ENCODE measurements around the gene CX3CL1. TPM values are rescaled to one million over a fixed set of nuclear protein-coding genes. Genes with fewer than 3 reads are reported as not detected.
A peak's percentile ranks its signal among the peaks of the same experiment; 100 is the strongest.
"Not testable (repeated sequence)": the region's sequence is repeated elsewhere in the genome, so short reads cannot be mapped to it uniquely, and the experiment has no call there.

The CX3CL1 gene
- polyA plus RNA-seq, 1 donor, result 5.6 TPM

DNA sequence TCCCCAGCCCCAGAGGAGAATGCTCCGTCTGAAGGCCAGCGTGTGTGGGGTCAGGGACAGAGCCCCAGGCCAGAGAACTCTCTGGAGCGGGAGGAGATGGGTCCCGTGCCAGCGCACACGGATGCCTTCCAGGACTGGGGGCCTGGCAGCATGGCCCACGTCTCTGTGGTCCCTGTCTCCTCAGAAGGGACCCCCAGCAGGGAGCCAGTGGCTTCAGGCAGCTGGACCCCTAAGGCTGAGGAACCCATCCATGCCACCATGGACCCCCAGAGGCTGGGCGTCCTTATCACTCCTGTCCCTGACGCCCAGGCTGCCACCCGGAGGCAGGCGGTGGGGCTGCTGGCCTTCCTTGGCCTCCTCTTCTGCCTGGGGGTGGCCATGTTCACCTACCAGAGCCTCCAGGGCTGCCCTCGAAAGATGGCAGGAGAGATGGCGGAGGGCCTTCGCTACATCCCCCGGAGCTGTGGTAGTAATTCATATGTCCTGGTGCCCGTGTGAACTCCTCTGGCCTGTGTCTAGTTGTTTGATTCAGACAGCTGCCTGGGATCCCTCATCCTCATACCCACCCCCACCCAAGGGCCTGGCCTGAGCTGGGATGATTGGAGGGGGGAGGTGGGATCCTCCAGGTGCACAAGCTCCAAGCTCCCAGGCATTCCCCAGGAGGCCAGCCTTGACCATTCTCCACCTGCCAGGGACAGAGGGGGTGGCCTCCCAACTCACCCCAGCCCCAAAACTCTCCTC, 10.4 kb downstream of the CX3CL1 start:
- DNase-seq (ENCODE audit: low read depth), result no peak

DNA sequence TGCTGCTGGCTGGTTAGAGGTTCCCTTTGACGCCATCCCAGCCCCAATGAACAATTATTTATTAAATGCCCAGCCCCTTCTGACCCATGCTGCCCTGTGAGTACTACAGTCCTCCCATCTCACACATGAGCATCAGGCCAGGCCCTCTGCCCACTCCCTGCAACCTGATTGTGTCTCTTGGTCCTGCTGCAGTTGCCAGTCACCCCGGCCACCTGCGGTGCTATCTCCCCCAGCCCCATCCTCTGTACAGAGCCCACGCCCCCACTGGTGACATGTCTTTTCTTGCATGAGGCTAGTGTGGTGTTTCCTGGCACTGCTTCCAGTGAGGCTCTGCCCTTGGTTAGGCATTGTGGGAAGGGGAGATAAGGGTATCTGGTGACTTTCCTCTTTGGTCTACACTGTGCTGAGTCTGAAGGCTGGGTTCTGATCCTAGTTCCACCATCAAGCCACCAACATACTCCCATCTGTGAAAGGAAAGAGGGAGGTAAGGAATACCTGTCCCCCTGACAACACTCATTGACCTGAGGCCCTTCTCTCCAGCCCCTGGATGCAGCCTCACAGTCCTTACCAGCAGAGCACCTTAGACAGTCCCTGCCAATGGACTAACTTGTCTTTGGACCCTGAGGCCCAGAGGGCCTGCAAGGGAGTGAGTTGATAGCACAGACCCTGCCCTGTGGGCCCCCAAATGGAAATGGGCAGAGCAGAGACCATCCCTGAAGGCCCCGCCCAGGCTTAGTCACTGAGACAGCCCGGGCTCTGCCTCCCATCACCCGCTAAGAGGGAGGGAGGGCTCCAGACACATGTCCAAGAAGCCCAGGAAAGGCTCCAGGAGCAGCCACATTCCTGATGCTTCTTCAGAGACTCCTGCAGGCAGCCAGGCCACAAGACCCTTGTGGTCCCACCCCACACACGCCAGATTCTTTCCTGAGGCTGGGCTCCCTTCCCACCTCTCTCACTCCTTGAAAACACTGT, 11.3 kb downstream of the CX3CL1 start:
- DNase-seq (ENCODE audit: low read depth), result no peak

DNA sequence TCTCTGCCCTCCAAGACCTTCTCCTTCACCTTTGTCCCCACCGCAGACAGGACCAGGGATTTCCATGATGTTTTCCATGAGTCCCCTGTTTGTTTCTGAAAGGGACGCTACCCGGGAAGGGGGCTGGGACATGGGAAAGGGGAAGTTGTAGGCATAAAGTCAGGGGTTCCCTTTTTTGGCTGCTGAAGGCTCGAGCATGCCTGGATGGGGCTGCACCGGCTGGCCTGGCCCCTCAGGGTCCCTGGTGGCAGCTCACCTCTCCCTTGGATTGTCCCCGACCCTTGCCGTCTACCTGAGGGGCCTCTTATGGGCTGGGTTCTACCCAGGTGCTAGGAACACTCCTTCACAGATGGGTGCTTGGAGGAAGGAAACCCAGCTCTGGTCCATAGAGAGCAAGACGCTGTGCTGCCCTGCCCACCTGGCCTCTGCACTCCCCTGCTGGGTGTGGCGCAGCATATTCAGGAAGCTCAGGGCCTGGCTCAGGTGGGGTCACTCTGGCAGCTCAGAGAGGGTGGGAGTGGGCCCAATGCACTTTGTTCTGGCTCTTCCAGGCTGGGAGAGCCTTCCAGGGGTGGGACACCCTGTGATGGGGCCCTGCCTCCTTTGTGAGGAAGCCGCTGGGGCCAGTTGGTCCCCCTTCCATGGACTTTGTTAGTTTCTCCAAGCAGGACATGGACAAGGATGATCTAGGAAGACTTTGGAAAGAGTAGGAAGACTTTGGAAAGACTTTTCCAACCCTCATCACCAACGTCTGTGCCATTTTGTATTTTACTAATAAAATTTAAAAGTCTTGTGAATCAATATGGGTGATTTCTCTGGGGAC, 12.2 kb downstream of the CX3CL1 start:
- no peak for DNase-seq (ENCODE audit: low read depth)

DNA sequence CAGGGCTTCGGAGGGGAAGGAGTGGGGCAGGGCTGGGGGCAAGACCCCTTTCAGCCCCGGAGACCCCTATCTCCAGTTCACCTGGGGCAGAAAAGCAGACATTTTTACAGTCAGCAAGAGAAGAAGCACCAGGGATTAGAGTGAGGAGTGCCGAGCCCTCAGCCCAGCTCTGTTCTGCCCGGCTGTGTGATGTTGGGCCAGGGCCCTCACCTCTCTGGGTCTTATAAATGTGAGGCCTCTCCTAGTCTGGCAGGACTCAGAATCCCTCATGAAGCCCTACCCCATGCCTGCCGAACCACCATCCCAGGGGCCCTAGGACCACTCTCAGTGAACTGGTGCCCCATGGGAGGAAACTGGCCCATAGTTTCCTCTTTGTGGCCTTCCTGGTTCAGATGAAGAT, 12.8 kb downstream of the CX3CL1 start:
- no peak for DNase-seq (ENCODE audit: low read depth)

DNA sequence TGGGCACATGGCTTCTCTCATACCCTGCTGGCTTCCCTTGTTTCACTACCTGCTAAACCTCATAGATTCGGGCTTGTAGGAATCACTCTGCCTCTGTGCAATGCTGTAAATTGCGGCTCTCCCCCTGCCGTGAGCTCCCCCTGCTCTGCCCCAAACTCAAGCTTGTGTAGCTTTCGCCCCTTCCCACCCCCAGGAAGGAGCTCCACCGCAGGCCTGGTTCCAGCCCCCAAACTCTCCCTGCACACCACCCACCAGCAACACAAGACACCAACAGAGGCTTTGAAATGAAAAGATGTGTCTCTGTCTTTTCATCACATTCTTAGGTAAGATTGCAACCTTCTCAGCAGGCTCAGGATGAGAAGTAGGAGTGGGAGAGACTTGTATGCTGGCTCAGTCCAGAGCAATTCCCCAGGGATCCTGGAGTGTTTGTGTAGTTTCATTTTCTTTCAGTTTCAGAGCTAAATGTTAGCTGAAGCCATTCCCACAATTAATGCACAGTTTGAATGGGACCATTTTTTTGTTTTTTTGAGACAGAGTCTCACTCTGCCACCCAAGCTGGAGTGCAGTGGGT, 14.2 kb downstream of the CX3CL1 start:
- DNase-seq (ENCODE audit: low read depth), result peak; percentile 51

DNA sequence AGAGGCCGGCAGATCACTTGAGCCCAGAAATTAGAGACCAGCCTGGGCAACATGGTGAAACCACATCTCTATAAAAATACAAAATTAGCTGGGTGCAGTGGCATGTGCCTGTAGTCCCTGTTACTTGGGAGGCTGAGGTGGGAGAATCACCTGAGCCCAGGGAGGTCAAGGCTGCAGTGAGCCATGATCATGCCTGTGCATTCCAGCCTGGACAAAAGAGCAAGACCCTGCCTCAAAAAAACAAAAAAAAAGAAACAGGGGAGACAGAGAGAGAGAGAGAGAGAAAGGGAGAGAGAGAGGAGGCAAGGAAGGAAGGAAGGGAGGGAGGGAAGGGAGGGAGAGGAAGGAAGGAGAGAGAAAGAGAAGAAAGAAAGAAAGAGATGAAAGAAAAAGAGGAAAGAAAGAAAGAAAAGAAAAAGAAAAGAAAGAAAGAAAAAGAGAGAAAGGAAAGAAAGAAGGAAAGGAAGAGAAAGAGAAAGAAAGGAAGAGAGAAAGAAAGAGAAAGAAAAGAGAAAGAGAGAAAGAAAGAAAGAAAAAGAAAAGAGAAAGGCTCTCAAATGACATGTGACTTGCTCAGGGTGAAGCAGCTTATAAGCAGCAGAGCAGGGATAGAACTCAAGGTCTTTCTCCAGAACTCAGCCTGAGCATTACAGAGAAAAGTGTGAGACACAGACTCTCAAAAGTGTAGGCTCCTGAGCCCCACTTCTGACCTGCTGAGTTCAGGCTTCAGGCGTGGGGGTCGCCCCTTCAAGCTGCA, 15.5 kb downstream of the CX3CL1 start:
- DNase-seq (ENCODE audit: low read depth), result no peak

DNA sequence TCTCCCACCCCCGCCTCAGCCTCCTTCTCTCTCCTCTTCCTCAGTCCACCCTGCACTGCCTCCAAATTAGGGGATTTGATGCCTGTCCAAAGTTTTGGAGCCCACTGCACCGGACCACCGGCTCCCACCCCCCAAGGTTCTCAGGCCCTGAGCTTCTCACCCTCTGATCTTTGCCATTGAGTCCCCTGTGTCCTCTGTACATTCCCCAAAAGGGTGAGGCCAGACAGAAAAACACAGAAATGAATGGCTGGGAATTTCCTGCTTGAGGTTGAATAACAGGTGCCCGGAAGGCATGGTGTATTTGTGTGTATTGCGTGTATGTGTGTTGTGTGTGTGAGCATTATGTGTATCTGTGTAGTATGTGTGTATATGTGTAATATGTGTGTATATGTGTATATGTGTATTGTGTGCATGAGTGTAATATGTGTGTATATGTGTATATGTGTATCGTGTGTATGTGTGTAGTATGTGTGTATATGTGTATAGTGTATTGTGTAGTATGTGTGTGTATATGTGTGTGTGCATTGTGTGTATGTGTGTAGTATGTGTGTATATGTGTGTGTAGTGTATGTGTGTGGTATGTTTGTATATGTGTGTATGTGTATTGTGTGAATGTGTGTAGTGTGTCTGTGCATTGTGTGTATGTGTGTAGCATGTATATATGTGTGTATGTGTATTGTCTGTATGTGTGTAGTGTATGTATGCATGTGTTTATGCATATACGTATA, 16.2 kb downstream of the CX3CL1 start:
- DNase-seq (ENCODE audit: low read depth), result no peak

DNA sequence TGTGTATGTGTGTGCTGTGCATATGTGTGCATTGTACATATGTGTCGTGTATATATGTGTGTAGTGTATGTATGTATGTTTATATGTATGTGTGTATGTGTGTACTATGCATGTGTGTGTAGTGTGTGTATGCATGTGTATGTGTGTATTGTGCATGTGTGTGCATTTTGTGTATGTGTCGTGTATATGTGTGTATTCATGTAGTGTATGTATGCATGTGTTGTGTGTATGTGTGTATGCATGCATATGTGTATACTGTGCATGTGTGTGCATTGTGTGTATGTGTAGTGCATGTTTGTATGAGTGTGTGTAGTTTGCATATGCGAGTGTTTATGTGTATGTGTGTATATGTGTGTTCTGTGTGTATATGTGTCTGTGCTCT, 16.8 kb downstream of the CX3CL1 start:
- DNase-seq (ENCODE audit: low read depth), result no peak

DNA sequence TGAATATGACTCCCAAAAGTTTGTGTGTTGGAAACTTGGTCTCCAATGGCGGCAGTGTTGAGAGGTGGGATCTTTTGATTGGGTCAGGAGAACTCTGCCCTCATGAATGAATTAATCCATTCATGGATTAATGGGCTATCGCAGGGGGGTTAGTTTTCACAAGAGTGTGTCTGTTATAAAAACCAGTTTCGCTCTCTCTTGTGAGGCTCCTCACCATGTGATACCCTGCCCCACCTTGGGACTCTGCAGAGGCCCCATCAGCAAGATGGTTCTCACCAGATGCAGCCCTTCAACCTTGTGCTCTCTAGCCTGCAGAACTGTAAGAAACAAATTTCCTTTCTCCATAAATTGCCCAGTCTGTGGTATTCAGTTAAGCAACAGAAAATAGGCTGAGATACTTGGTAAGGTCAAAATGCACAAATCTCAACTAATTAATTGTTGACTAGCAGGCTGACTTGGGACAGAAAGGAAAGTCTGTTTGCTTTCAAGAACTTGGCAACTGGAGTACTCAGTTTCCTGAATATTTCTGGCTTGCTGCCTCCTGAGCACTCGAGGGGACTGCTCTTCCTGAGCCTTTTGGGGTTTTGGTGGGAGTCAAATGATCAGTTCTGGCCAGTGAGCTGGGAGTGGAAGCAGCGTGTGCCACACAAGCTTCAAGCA, 18.5 kb downstream of the CX3CL1 start:
- no peak for DNase-seq (ENCODE audit: low read depth)

DNA sequence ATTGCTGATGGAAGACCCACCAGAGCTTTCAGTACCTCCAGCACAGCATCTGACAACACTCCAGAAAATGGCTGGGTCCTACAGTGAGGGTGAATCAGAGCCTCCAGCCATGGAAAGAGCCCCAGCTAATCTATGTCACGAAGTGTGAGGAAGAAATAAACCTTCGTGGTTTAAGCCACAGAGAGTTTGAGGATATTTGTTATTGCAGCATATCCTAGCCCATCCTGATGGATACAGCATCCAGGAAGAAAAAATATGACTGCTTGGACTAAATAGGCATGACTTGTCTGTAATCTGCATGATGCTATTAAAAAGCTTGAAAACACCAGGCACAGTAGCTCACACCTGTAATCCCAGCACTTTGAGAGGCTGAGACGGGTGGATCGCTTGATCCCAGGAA, 19.0 kb downstream of the CX3CL1 start:
- DNase-seq (ENCODE audit: low read depth), result no peak

DNA sequence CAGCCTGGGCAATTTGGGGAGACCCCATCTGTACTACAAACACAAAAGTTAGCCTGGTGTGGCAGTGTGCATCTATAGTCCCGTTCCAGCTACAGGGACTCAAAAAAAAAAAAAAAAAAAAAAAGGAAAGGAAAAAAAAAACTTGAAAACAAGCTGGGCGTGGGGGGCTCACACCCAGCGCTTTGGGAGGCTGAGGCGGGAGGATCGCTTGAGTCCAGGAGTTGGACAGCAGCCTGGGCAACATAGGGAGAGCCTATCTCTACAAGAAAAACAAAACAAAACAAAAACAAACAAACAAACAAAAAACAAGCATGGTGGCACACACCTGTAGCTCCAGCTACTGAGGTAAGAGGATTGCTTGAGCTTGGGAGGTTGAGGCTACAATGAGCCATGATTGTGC, 19.4 kb downstream of the CX3CL1 start:
- no peak for DNase-seq (ENCODE audit: low read depth)

DNA sequence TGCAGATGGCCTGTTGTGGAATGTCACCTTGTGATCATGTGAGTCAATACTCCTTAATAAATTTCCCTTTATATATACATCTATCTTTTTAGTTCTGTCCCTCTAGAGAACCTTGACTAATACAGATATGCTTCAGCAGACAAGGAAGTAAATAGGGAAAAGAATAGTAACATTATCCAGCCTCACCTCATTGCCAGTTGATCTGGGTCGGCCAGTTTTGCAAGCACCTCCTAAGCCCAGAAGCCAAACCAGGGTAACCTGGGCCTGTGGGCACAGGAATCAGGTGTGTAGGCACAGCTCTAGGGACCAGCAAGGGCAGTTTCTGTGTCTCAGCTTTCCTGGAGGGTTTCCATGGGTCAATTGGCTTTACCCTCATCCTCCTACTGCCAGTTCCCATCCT, 20.4 kb downstream of the CX3CL1 start:
- no peak for DNase-seq (ENCODE audit: low read depth)

DNA sequence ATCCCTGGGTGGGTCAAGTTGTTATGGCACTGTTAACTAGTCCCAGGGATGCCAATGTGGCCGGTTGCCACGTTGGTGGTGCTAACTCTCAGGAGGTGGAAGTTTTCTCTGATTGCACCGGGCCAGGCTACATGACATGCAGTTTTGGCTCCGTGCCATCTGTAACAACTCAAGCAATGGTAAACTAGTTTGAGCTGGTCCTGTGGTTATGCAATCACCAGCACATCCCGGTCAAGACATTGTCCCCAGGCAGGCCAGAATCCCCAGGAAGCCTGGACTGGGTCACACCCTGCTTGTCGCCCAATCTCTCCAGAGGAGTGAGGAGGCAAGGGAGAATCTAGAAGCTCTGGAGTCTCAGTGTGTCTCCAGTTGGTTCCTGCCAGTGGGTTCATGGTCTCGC, 22.2 kb downstream of the CX3CL1 start:
- DNase-seq (ENCODE audit: low read depth), result no peak

DNA sequence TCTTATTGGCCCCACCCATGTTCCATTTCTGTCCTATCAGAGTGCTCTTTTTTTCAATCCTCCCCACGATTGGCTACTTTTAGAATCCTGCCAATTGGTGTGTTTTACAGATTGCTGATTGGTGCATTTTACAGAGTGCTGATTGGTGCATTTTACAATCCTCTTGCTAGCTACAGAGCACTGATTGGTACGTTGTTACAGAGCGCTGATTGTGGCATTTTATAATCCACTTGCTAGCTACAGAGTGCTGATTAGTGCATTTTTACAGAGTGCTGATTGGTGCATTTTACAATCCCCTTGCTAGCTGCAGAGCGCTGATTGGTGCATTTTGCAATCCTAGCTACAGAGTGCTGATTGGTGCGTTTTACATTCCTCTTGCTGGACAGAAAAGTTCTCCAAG, 22.7 kb downstream of the CX3CL1 start:
- no peak for DNase-seq (ENCODE audit: low read depth)

DNA sequence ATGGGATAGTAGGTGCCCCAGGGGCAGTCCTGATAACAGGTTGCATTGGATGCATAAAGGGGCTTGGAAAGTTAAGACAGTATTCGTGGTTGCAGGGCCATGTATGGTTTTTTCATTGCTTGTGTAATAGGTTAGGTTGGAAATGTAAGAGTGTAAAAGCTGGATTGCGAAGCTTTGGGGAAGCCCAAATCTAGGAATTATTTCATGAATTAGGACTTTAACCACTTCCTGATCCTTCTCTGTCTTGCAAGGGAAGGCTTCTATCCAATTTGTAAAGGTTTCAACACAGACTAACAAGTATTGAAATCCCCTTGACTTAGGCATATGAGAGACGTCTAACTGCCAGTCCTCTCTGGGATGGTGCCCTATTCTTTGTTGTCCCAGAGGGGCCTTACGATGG, 24.5 kb downstream of the CX3CL1 start:
- DNase-seq (ENCODE audit: low read depth), result no peak

DNA sequence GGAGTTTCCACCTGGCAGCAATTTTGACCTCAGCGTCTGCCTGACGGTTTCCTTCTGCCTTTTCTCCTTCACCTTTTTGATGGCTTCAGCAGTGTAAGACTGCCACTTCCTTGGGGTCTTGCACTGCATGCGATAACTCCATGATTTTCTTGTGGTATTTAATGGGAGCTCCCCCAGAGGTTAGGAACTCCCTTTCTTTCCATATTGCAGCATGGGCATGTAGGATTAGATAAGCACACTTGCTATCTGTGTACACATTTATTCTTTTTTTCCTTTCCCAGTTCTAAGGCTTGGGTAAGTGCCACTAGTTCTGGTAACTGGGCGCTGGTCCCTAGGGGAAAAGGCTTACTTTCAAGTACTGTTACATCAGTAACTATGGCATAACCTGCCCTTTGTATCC, 25.2 kb downstream of the CX3CL1 start:
- DNase-seq (ENCODE audit: low read depth), result not testable (repeated sequence)

DNA sequence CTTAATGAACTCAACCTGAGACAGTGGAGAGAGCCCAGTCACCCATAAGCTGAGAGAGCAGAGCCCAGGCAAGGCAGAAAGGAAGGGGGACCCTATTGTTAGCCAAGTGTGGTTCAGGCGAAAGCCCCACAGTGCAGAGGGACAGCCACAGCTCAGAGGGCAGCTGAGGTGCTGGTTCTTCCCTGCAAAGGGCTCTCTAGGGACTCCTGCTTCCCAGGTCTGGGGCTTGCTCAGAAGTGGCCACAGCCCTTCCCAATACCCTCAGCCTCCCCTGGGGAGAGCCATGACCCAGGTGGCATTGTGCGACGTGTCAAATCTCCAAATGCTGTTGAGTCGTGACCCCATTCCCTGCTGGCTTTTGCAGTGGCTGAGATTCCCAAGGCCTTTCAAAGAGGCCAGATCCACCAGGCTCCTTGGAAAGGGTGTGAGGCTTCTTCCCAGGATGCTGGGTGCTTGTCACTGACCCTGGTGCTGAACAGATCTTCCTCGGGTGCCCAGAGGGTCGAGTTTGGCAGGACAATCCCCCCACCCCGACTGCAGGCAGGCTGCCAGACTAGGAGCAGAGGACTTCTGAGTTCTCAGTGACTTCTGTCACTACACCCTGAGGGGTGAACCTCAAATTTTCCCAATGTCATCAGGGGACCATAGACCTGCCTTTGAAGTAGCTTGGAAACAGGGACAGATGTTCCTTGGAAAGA, 29.8 kb downstream of the CX3CL1 start:
- DNase-seq (ENCODE audit: low read depth), result no peak

DNA sequence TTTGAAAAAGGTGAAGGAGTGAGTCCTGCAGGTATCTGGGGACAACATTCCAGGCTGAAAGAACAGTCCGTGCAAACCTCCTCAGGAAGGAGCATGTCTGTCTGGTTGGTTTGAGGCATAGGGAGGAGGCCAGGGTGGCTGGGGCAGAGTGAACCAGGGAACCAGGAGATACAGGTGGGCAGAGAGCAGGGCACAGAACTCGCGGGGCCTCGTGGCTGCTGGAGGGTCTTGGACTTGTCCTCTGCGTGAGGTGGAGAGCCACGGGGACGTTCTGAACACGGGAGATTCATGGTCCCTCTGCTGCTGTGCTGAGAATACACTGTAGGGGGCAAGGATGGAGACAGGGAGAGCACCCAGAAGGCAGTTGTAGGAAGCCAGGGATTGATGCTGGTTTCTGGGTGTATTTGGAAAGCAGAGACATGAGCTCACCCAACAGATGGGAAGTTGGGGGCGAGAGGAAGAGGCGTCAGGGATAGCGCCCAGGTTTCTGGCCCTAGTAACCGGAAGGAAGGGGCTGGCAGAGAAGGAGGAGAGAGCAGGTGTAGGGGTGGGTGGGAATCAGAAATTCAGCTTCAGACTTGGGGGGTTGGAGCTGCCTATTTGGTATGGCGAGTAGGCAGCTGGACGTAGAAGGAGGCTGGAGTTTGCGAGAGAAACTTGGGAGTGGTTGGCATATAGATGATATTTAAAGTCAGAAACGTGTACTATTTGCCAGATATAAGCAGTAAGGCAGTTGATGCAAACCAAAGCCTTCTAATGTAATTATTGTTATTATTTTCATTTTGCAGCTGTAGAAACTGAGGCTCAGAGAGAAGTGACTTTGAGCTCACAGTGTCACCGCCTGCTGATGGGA, 31.9 kb downstream of the CX3CL1 start, which contains the start of gene CCL17:
TSS of gene CCL17 (plus strand) at position 803 of the 853 bp plus-strand sequence. CDS start 9,166 bp downstream, outside the sequence.
- no peak for DNase-seq (ENCODE audit: low read depth)

Data from forelimb muscle (tissue), 1 donor.